HEK293T (cell line): ENCODE measurements around the gene GRIK4.

ENCODE experiments used
- ARNT ChIP-seq: fragments of 450-650 bp; IDR thresholded peaks from 2 replicates; pipeline ENCODE4 v1.6.1; 2017; ENCODE audit warnings: mild to moderate bottlenecking
- BHLHE40 ChIP-seq: fragments of 450-650 bp; IDR thresholded peaks from 2 replicates; pipeline ENCODE4 v1.6.1; 2016; ENCODE audit warnings: mild to moderate bottlenecking, moderate library complexity, borderline replicate concordance
- CTBP1 ChIP-seq: fragments of 450-650 bp; IDR thresholded peaks from 2 replicates; pipeline ENCODE4 v1.6.1; 2016; ENCODE audit warnings: borderline replicate concordance
- ELF4 ChIP-seq: fragments of 450-650 bp; IDR thresholded peaks from 2 replicates; pipeline ENCODE4 v1.6.1; 2017; ENCODE audit warnings: antibody characterized with exemption
- FOXA1 ChIP-seq: fragments of 450-650 bp; IDR thresholded peaks from 2 replicates; pipeline ENCODE4 v1.6.1; 2016; ENCODE audit warnings: mild to moderate bottlenecking
- FOXK2 ChIP-seq: fragments of 450-650 bp; IDR thresholded peaks from 2 replicates; pipeline ENCODE4 v1.6.1; 2016; ENCODE audit warnings: mild to moderate bottlenecking
- FOXM1 ChIP-seq: fragments of 450-650 bp; IDR thresholded peaks from 2 replicates; pipeline ENCODE4 v1.6.1; 2017; ENCODE audit warnings: mild to moderate bottlenecking, borderline replicate concordance
- L3MBTL2 ChIP-seq: fragments of 450-650 bp; conservative IDR thresholded peaks from 2 replicates; pipeline ENCODE4 v1.6.1; 2016; ENCODE audit warnings: mild to moderate bottlenecking
- NFRKB ChIP-seq: fragments of 450-650 bp; IDR thresholded peaks from 2 replicates; pipeline ENCODE4 v1.6.1; 2016; ENCODE audit warnings: mild to moderate bottlenecking, moderate library complexity
- SP1 ChIP-seq: fragments of 450-650 bp; IDR thresholded peaks from 2 replicates; pipeline ENCODE4 v1.6.1; 2017
- TARDBP ChIP-seq: fragments of 450-650 bp; IDR thresholded peaks from 2 replicates; pipeline ENCODE4 v1.6.1; 2016
- ZNF384 ChIP-seq: fragments of 450-650 bp; IDR thresholded peaks from 2 replicates; pipeline ENCODE4 v1.6.1; 2016
- TF ChIP-seq, protein P1 (sequence below): fragments of 450-650 bp; IDR thresholded peaks from 2 replicates; pipeline ENCODE4 v1.6.1; 2016

DNA sequence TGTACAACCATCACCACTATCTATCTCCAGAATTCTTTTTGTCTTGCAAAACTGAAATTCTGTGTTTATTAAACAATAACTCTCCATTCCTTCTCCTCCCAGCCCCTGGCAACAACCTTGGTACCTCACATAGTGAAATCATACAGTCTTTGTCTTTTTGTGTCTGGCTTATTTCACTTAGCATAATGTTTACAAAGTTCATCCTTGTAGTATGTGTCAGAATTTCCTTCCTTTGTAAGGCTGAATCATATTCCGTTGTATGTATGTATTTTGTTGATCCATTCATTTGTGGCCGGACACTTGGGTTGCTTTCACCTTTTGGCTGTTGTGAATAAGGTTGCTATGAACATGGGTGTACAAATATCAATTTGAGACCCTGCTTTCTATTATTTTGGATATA, 268.7 kb downstream of the GRIK4 start:
- no peak for TF ChIP-seq FOXA1
- TF ChIP-seq BHLHE40 = no peak
- no peak for TF ChIP-seq SP1
- no peak for TF ChIP-seq CTBP1
- TF ChIP-seq, protein P1, sequence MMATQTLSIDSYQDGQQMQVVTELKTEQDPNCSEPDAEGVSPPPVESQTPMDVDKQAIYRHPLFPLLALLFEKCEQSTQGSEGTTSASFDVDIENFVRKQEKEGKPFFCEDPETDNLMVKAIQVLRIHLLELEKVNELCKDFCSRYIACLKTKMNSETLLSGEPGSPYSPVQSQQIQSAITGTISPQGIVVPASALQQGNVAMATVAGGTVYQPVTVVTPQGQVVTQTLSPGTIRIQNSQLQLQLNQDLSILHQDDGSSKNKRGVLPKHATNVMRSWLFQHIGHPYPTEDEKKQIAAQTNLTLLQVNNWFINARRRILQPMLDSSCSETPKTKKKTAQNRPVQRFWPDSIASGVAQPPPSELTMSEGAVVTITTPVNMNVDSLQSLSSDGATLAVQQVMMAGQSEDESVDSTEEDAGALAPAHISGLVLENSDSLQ = no peak
- TF ChIP-seq ZNF384 = no peak
- TF ChIP-seq FOXK2 = no peak
- TF ChIP-seq NFRKB = no peak
- no peak for TF ChIP-seq FOXM1
- no peak for TF ChIP-seq ELF4
- no peak for TF ChIP-seq L3MBTL2
- TF ChIP-seq TARDBP = no peak
- TF ChIP-seq ARNT = no peak
